ENCODE results near the gene NBPF4.
"Not testable (repeated sequence)": the region's sequence is repeated elsewhere in the genome, so short reads cannot be mapped to it uniquely, and the experiment has no call there.

NBPF4 gene, protein sequence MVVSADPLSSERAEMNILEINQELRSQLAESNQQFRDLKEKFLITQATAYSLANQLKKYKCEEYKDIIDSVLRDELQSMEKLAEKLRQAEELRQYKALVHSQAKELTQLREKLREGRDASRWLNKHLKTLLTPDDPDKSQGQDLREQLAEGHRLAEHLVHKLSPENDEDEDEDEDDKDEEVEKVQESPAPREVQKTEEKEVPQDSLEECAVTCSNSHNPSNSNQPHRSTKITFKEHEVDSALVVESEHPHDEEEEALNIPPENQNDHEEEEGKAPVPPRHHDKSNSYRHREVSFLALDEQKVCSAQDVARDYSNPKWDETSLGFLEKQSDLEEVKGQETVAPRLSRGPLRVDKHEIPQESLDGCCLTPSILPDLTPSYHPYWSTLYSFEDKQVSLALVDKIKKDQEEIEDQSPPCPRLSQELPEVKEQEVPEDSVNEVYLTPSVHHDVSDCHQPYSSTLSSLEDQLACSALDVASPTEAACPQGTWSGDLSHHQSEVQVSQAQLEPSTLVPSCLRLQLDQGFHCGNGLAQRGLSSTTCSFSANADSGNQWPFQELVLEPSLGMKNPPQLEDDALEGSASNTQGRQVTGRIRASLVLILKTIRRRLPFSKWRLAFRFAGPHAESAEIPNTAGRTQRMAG
- total RNA-seq, result 0 to 0.31 reads per million in 2 donors

DNA sequence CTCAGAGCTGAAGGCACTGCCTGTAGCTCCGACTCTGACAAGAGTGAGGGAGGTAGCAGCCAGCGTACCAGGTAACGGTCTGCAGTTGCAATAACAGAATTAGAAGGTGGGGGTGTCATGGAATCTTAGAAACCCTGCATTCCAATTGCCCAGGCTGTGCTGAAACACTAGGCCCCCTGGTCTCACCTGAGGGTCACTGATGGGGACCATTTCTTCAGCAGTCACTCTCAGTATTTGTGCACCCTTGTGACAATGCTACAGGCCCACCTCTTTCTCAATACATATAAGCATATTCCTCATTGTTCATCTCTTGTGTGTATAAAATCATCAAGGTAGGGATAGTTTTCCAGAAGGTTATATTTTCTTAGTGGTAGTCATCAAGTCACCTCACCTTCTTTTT, at the start of gene NBPF4:
TSS of gene NBPF4 (minus strand) at position 101 of the 400 bp plus-strand sequence. CDS start 315 bp downstream, outside the sequence.
- DNase-seq, result not testable (repeated sequence)

DNA sequence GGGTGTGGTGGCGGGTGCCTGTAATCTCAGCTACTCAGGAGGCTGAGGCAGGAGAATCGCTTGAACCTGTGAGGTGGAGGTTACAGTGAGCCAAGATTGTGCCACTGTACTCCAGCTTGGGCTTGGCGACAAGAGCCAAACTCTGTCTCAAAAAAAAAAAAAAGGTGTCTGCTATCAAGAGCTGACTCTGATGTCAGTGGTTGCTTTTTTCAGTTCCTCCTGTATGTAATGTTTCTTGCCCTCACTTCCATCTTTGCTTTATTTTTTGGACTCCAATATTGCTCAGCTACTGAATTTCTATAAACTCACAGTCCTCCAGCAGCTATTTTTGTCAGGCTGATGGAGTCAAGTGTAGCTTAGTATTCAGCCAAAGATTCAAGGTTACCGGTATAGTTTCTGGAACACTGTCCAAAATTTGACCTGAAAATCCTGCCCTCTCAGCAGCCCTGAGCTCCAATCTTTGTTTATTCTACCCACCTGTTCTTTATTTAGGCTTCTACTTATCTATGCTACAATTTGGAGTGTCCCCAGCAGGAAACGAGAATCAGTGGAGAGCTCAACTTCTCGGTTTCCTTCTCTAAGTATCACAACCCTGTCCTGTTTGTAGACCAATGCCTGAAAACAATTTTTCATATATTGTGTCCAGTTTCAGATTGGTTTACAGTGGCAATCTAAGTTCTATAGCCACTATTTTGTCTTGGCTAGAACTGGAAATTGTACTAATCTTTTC, 38.8 kb upstream of the NBPF4 start:
- DNase-seq, result not testable (repeated sequence)

- DNase-seq, result not testable (repeated sequence)
Observed at GRCh38 chr1:108272485-108273327, 28.8 kb upstream of the NBPF4 start.

GRCh38 chr1:108267097-108267496, 23.2 kb upstream of the NBPF4 start:
- DNase-seq, result not testable (repeated sequence)

GRCh38 chr1:108261967-108262366, 18.1 kb upstream of the NBPF4 start:
- DNase-seq, result not testable (repeated sequence)

DNA sequence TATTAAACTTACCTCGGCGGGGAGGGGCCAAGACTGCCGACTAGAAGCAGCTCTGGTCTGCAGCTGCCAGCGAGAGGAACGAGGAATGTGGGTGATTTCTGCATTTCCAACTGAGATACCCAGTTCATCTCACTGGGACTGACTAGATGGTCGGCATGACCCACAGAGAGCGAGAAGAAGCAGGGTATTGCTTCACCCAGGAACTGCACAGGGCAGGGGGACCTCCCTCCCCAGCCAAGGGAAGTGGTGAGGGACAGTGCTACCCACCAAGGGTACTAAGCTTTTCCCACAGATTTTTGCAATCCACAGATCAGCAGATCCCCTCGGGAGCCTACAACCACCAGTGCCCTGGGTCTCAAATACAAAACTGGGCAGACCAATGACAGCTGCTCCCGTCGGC, 17.6 kb upstream of the NBPF4 start:
- not testable (repeated sequence) for DNase-seq

GRCh38 chr1:108260578-108261259, 16.8 kb upstream of the NBPF4 start:
- not testable (repeated sequence) for DNase-seq

GRCh38 chr1:108255426-108255825, 11.6 kb upstream of the NBPF4 start:
- DNase-seq, result not testable (repeated sequence)

DNA sequence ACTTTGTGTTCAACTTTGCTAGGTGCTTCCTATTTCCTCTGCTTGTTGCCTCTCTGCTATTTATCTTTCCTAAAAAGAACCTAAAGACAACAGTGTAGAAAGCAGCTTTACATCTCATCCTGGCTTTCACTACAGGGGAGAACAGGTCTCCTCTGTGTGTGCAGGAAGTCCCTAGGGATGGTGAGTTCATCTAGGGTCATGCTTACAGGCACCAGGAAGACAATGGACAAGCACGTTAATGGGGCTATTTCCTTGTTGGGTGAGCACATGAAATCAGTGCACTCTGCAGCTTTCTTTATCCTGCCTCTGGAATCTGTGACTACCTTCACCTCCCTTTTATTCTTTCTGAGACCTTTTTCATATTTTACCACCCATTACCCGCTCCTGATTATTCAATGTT, 4.5 kb downstream of the NBPF4 start:
- not testable (repeated sequence) for DNase-seq

DNA sequence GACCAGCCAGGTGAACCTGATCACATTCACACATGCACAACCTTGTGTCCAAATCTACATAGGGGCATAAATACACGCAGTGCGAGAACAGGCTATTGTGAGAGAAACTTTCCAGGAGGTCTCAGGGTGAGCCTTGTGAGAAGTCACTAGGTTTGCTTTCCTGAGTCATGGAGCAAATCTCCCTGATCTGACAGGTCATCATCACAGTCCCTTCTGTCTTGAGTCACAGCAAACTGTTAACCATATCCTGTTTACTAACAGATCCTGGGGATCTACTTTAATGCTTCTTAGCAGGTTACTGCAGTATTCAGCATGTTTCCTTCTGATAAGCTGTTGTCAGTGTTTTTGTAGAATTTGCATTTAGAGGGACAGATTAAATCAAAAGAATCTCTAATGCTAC, 8.6 kb downstream of the NBPF4 start:
- DNase-seq, result not testable (repeated sequence)

GRCh38 chr1:108232183-108232582, 11.7 kb downstream of the NBPF4 start:
- DNase-seq, result not testable (repeated sequence)

DNA sequence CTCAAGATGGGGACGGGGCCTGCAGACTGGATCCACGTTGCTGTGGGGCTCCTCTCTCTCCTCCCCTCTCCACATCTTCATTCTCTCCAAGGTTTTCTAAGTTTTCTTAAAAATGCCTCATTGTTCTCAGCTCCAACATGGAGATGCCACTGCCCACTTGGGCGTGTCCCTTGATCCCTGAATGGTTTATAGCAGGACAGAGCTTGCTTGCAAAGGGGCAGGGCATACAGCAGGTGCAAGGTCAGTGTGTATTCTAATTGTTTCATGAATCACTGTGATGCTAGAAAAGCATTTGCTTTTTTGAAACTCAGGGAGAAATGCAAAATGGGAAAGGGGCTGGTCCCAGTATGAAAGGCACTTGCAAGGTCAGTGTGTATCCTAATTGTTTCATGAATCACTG, 13.9 kb downstream of the NBPF4 start:
- DNase-seq, result not testable (repeated sequence)

DNA sequence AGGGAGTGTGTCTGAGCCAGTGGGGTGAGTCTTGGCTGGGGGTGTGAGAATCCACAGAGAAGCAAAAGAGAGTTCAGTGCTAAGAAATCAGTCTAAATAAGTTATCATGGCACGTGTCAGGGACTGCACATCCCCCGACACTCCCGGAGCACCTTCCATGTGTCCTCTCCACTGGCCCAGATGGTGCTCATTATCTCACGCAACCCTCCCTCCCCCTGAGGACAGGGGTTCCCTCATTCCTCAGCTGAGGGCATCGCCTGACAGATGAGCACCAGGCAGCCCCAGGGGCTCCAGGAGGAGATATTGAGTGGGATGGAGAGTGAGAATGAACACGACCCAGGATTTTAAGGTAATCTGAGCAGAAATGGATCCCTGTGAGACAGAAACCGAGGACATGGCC, 16.1 kb downstream of the NBPF4 start:
- not testable (repeated sequence) for DNase-seq

- DNase-seq, result not testable (repeated sequence)
Observed at GRCh38 chr1:108226855-108227254, 17.0 kb downstream of the NBPF4 start.

- DNase-seq, result not testable (repeated sequence)
Observed at GRCh38 chr1:108223226-108223625, 20.6 kb downstream of the NBPF4 start.

GRCh38 chr1:108217515-108218174, 26.2 kb downstream of the NBPF4 start:
- not testable (repeated sequence) for DNase-seq

- not testable (repeated sequence) for DNase-seq
Observed at GRCh38 chr1:108217007-108217406, 26.9 kb downstream of the NBPF4 start.

DNA sequence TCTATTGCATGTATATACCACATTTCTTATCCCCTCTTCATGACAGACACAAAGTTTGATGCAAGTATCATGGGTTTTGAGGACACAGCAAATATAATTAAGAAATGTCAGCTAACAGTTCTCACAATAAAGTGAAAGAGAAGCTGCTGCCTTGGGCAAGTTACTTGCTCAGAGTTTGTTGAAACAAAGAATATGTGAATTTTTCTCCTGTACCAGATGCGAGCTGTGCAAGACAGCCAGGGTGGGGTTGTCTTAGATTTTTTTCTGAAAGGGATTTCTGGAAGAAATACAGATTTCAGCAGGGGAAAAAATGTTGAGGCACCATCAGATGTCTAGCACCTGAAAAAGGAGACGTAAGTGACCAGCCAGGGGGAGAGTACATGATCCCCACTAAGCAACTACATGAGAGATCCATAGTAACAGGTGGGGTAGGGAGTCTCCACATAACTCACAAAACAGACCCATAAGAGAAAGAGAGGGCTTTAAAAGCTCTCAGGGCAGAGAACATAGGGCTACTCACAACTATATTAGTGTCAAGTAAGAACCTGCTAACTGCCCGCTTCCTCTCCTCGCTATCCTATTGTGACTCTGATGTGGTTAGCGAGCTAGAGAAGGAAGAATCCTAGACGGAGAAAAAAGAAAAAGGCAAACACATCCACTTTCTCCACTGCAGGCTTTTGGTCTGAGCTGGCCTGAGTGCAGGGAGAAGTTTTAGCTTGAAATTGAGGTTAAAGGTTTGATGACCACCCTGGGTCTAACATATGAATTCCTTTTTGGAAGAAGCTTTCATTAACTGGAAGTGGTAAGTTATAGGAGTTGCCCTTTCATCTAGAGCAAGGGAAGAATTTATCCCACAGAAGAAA, 27.6 kb downstream of the NBPF4 start:
- DNase-seq, result not testable (repeated sequence)

DNA sequence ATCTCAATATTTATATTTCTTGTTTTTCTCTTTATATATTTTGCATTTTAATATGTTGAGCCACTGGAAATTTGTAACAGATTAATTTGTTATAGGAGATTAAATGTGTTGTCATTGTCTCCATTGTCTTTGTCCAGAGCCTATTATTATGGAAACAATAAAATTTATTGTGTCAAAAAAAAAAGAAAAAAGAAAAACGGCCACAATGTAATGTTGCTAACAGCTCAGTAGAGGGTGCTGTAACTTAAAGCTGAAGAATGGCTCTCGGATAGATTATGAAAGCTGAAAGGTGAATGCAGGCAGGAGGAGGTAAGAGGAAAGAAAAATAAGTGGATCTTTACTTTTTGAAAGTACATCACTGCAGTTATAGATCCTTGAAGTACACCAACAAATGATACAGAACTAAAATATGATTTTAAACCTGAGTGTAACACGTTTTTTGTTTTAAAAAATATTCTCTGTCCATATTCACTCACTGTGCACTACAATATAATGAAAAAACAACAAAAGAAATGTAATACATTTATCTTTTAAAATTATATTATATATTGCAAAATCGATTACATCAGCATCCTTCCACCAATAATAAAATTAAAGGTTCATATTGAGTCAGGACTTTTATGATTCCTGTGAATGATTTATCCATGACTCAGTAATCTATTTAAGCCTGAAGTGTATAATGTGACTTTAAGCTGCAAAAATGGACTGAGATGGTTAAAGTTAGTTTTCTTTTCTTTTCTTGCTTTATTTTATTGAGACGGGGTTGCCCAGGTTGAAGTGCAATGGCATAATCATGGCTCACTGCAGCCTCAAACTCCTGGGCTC, 29.0 kb downstream of the NBPF4 start:
- DNase-seq, result peak in 2 of 5 experiments; percentile 11 to 47

All from T-helper 2 cell (primary cell).